ENCODE measurements around the gene KLHL35. TPM values are rescaled to one million over a fixed set of nuclear protein-coding genes. Genes with fewer than 3 reads are reported as not detected.
A peak's percentile ranks its signal among the peaks of the same experiment; 100 is the strongest.

KLHL35 gene
- total and polyA plus RNA-seq, 8 donors = 0.89 to 2.9 (median 1.7) TPM; not detected in 2

DNA sequence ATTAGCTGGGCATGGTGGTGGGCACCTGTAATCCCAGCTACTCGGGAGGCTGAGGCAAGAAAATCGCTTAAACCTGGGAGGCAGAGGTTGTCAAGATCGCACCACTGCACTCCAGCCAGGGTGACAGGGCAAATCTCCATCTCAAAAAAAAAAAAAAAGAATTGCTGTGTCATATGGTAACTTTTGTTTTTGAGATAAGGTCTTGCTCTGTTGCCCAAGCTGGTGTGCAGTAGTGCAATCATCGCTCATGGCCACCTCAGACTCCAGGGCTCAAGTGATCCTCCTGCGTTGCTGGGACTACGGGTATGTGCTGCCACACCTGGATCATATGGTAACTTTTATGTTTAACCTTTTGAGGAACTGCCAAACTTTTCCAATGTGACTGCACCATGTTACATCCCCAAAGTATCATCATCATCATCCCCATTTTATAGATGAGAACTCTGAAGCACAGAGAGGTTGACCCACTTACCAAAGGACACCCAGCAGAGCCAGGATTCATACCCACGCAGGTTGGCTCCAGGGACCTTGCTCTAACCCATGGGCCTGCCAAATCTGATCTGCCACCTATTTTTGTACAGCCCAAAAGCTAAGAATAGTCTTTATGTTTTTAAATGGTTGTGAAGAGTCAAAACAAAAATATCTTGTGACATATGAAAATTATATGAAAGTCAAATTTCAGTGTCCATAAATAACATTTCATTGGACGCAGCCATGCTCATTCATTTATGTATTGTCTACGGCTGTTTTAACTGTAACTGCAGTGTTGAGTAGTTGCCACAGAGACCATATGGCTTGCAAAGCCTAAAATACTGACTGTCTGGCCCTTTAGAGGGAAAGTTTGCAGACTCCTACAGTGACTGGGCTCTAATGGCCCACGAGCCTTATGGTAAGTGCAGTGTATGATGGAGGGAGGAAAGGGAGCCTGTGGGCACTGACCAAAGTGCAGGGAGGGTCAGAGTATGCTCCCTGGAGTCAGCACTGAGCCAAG is 47.5 kb upstream of the KLHL35 start:
- H3K36me3 ChIP-seq = no peaks in the 10 kb centered on the region
- H3K27me3 ChIP-seq = no peaks in the 10 kb centered on the region
- H3K9me3 ChIP-seq = no peaks in the 10 kb centered on the region
- WGBS, 5 donors = 86 to 92% (median 90%) methylated on average over 10 of the region's 10 CpGs
- DNase-seq = no peak
- peaks cover 3 to 19% (median 17%) of the 10 kb centered on the region in 4 donors for H3K4me1 ChIP-seq
- TF ChIP-seq POLR2A (IDR thresholded peaks at IDR 0.05) (no peak), EP300 (IDR thresholded peaks at IDR 0.05) (no peak), POLR2AphosphoS5 (IDR thresholded peaks at IDR 0.05) (no peak)
- intact Hi-C loops (cut with DNase I; ENCODE audit: low total_unique reads) = no loop called here
- no peak overlapping the region for H3K4me3 ChIP-seq
- no peak overlapping the region for H3K27ac ChIP-seq

DNA sequence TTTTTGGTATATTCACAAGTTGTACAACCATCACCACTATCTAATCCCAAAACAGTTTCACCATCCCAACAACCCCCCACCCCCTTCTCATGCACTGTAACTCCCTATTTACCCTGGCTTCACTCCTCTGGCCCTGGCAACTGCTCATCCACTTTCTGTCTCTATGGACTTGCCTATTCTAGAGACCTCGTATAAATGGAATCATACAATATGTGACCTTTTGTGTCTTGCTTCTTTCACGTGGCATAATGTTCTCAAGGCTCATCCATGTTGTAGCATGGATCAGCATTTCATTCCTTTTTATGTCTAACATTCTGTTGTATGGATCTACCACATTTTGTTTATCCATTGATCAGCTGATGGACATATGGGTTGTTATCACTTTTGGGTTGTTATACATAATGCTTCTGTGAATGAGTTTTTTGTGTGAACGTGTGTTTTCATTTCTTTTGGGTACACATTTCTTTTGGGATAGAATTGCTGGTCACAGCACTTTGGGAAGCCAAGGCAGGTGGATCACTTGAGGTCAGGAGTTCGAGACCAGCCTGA is 46.7 kb upstream of the KLHL35 start:
- Histone ChIP-seq H3K36me3 (no peaks in the 10 kb centered on the region), H3K9me3 (no peaks in the 10 kb centered on the region), H3K4me3 (no peak overlapping the region), H3K4me1 (peaks cover 3 to 27% (median 21%) of the 10 kb centered on the region in 4 donors), H3K27me3 (no peaks in the 10 kb centered on the region), H3K27ac (no peak overlapping the region)
- intact Hi-C loops (cut with DNase I; ENCODE audit: low total_unique reads) = no loop called here
- WGBS, 5 donors = 75 to 81% (median 77%) methylated on average over 4 of the region's 4 CpGs
- no peak for DNase-seq
- TF ChIP-seq, protein P1, sequence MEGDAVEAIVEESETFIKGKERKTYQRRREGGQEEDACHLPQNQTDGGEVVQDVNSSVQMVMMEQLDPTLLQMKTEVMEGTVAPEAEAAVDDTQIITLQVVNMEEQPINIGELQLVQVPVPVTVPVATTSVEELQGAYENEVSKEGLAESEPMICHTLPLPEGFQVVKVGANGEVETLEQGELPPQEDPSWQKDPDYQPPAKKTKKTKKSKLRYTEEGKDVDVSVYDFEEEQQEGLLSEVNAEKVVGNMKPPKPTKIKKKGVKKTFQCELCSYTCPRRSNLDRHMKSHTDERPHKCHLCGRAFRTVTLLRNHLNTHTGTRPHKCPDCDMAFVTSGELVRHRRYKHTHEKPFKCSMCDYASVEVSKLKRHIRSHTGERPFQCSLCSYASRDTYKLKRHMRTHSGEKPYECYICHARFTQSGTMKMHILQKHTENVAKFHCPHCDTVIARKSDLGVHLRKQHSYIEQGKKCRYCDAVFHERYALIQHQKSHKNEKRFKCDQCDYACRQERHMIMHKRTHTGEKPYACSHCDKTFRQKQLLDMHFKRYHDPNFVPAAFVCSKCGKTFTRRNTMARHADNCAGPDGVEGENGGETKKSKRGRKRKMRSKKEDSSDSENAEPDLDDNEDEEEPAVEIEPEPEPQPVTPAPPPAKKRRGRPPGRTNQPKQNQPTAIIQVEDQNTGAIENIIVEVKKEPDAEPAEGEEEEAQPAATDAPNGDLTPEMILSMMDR (IDR thresholded peaks at IDR 0.05) = no peak
- TF ChIP-seq POLR2A (IDR thresholded peaks at IDR 0.05) = no peak
- TF ChIP-seq POLR2AphosphoS5 (IDR thresholded peaks at IDR 0.05) = no peak
- no peak for TF ChIP-seq EP300 (IDR thresholded peaks at IDR 0.05)

DNA sequence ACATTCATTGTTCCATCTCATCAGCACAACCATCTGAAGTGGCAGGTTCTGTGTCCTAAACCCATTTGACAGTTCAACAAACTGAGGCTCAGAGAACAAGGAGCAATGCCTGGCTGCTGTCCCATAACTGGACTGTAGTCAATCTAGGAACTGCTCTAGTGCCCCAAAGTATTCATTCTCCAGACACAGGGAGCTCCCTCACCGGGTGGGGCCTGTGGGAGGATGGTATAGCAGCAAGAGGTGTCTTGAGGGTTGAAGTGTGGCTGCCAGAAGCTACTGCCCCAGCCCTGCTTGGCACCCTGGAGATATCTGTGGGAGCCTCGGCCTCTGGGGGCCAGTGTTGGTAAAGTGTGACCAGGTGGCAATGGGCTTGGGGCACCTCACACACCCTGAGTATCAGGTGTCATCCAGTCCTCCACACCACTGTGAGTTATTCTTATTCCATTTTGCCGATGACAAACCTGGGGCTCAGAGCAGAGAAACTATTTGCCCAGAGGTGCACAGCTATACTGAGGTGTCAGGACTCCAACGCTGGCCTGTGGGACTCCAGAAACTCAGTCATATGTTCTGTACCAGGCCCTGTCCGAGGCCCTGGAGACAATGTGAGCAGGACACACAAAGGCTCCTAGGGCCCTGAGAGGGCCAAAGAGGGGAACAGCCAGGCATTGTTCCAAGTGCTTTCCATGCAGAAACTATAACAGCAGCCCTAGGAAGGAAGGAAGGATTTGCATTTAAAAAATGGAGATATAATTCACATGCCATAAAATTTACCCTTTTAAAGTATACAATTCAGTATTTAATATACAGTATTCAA is 46.0 kb upstream of the KLHL35 start:
- no peak for TF ChIP-seq EP300 (IDR thresholded peaks at IDR 0.05)
- TF ChIP-seq, protein P1 (IDR thresholded peaks at IDR 0.05) = no peak
- no peak for TF ChIP-seq POLR2A (IDR thresholded peaks at IDR 0.05)
- no peak for TF ChIP-seq POLR2AphosphoS5 (IDR thresholded peaks at IDR 0.05)
- Histone ChIP-seq H3K36me3 (no peaks in the 10 kb centered on the region), H3K27ac (no peak overlapping the region), H3K4me3 (no peak overlapping the region), H3K4me1 (peaks cover 3 to 34% (median 22%) of the 10 kb centered on the region in 4 donors), H3K27me3 (no peaks in the 10 kb centered on the region), H3K9me3 (no peaks in the 10 kb centered on the region)
- intact Hi-C loops (cut with DNase I; ENCODE audit: low total_unique reads) = no loop called here
- DNase-seq = no peak
- 68 to 79% (median 75%) methylated on average over 5 of the region's 5 CpGs for WGBS, 5 donors

DNA sequence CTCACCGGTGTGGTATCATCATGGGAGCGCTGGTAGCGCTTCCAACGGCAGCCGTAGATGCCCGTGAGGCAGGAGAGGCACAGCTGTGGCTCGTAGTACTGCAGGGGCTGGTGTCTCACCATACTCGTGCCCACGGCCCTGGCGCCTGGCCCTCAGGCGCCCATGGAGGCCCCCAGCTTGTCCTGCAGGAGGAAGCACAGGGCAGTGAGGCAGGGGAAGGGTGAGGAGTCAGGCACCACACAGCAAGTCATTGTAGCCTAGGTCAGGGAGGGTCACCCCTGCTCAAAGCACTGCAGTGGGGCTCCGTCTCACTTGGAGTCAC is 44.6 kb upstream of the KLHL35 start:
- Histone ChIP-seq H3K4me1 (peaks cover 3 to 34% (median 22%) of the 10 kb centered on the region in 4 donors), H3K9me3 (no peaks in the 10 kb centered on the region), H3K27ac (peak overlapping the region in 1 of 5 donors; percentile 62), H3K36me3 (no peaks in the 10 kb centered on the region), H3K4me3 (no peak overlapping the region), H3K27me3 (no peaks in the 10 kb centered on the region)
- no peak for TF ChIP-seq EP300 (IDR thresholded peaks at IDR 0.05)
- TF ChIP-seq, protein P1 (IDR thresholded peaks at IDR 0.05) = no peak
- TF ChIP-seq POLR2A (IDR thresholded peaks at IDR 0.05) = no peak
- no peak for TF ChIP-seq POLR2AphosphoS5 (IDR thresholded peaks at IDR 0.05)
- intact Hi-C loops (cut with DNase I; ENCODE audit: low total_unique reads) = no loop called here
- 83 to 94% (median 91%) methylated on average over 4 to 12 of the region's 12 CpGs for WGBS, 5 donors
- no peak for DNase-seq

Measured in stomach (tissue), 9 donors.